ENCODE measurements around the gene PSTPIP2. TPM values are rescaled to one million over a fixed set of nuclear protein-coding genes. Genes with fewer than 3 reads are reported as not detected.

PSTPIP2 gene
- total RNA-seq, 1 experiment from 2014 or later, result 3.3 TPM

DNA sequence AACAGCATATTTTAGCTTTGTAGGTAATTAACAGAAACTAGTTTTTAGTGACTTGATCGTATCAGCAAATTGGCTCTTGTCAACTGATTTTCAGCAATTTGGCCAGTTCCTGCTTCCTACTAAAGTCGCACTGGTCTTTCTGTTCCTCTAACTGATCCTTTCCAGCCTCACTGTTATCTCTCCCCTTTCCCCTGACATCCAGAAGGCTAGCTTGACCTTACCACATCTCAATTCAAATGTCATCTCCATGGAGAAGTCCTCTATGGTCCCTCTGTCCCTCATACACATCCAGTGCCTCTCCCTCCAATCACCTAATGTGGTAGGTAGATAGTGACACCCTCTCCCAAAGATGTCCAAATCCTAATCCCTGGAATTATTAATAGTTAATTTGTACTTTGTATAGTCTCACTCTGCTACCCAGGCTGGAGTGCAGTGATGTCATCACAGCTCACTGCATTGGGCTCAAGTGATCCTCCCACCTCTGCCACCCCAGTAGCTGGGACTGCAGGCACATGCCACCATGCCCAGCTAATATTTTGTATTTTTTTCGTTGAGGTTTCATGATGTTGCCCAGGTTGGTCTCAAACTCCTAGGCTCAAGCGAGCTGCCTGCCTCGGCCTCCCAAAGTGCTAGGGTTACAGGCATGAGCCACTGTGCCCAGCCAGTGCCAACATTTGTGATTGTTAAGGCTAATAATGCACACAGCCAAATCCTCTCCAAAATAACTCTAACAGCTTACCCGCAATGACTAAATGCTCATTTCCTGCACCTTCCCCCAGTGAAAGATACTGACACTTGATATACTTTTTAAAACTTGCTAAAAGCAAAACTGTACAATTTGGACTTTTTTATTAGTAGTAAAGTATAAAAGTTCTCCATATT is 16.9 kb downstream of the PSTPIP2 start:
- H2BK15ac ChIP-seq (ENCODE audit: low read depth, low read length), result no peak overlapping the region
- no peaks in the 10 kb centered on the region for H3K23me2 ChIP-seq (ENCODE audit: insufficient read length, low read depth, low read length, poor library complexity, severe bottlenecking)
- no peak overlapping the region for H2BK120ac ChIP-seq (ENCODE audit: low read depth, low read length, poor library complexity, severe bottlenecking)
- WGBS (ENCODE audit: extremely low coverage, insufficient read length, low lambda C conversion rate), result no CpG with 5 or more reads among the region's 6 CpGs
- H4K8ac ChIP-seq (replicated peaks; ENCODE audit: insufficient read length, low read depth, low read length), result no peak overlapping the region
- no peaks in the 10 kb centered on the region for H3K79me2 ChIP-seq (ENCODE audit: insufficient read depth, low read length)
- Mint-ChIP-seq H3K4me3 (no peak overlapping the region), H3K27ac (no peak overlapping the region), H3K4me1 (no peaks in the 10 kb centered on the region), H3K27me3 (ENCODE audit: low read depth) (peaks cover 1% of the 10 kb centered on the region), H3K9me3 (no peaks in the 10 kb centered on the region), H3K36me3 (ENCODE audit: insufficient read depth in 1 of 3, low read depth in 3 of 3) (no peaks in the 10 kb centered on the region)
- H2BK12ac ChIP-seq (ENCODE audit: insufficient read length, low read depth, low read length), result no peak overlapping the region
- H4K91ac ChIP-seq (ENCODE audit: insufficient read length, low read depth, low read length), result no peak overlapping the region
- H2BK5ac ChIP-seq (ENCODE audit: insufficient read length, low read length), result no peak overlapping the region
- H4K20me1 ChIP-seq (ENCODE audit: control insufficient read depth, insufficient read depth, insufficient read length), result no peaks in the 10 kb centered on the region
- no peak overlapping the region for H3K9ac ChIP-seq (ENCODE audit: extremely low read depth, insufficient read length, low read length)
- no peak overlapping the region for H3K23ac ChIP-seq (ENCODE audit: insufficient read length, low read depth, low read length)
- no peak overlapping the region for H3T11ph ChIP-seq (ENCODE audit: low read length)
- H3K4me1 ChIP-seq (ENCODE audit: insufficient read depth, low read length), result no peaks in the 10 kb centered on the region
- no peak overlapping the region for H2AK5ac ChIP-seq (ENCODE audit: insufficient read length, low read length)
- no peaks in the 10 kb centered on the region for H3K79me1 ChIP-seq (ENCODE audit: insufficient read depth, low read depth, low read length, poor library complexity, severe bottlenecking)
- H2BK20ac ChIP-seq (ENCODE audit: low read depth, low read length, poor library complexity, severe bottlenecking), result no peak overlapping the region
- H3K27me3 ChIP-seq (ENCODE audit: insufficient read depth, low read length), result no peaks in the 10 kb centered on the region
- TF ChIP-seq, protein P1, sequence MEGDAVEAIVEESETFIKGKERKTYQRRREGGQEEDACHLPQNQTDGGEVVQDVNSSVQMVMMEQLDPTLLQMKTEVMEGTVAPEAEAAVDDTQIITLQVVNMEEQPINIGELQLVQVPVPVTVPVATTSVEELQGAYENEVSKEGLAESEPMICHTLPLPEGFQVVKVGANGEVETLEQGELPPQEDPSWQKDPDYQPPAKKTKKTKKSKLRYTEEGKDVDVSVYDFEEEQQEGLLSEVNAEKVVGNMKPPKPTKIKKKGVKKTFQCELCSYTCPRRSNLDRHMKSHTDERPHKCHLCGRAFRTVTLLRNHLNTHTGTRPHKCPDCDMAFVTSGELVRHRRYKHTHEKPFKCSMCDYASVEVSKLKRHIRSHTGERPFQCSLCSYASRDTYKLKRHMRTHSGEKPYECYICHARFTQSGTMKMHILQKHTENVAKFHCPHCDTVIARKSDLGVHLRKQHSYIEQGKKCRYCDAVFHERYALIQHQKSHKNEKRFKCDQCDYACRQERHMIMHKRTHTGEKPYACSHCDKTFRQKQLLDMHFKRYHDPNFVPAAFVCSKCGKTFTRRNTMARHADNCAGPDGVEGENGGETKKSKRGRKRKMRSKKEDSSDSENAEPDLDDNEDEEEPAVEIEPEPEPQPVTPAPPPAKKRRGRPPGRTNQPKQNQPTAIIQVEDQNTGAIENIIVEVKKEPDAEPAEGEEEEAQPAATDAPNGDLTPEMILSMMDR (conservative IDR thresholded peaks at IDR 0.05), result no peak
- no peak overlapping the region for H3K56ac ChIP-seq (ENCODE audit: insufficient read length, low read depth, low read length)
- H3K18ac ChIP-seq (ENCODE audit: insufficient read length, low read depth, low read length), result no peak overlapping the region
- no peaks in the 10 kb centered on the region for H3K9me3 ChIP-seq (ENCODE audit: control insufficient read depth, low read depth, low read length)
- no peak overlapping the region for H2AFZ ChIP-seq (ENCODE audit: low read length)
- no peak overlapping the region for H3K14ac ChIP-seq (ENCODE audit: insufficient read depth, low read length)
- no peak overlapping the region for H4K5ac ChIP-seq (ENCODE audit: insufficient read length, low read depth, low read length)
- DNase-seq, result no peak
- H3K4ac ChIP-seq (ENCODE audit: low read depth, low read length), result no peak overlapping the region
- no peak overlapping the region for H3K4me2 ChIP-seq (ENCODE audit: insufficient read depth, insufficient read length, low read length)
- H3K27ac ChIP-seq (ENCODE audit: insufficient read length, low read depth, low read length), result no peak overlapping the region
